CD4-positive, alpha-beta T cell treated with Interleukin-4 for 1 hour (primary cell): Measurements from ENCODE around the gene SUN1.

Source experiments
- DNase-seq, 2 donors: peaks; one replicate each; pipeline ENCODE4 v3.0.0-alpha.2; 2020 to 2022

SUN1 gene

DNA sequence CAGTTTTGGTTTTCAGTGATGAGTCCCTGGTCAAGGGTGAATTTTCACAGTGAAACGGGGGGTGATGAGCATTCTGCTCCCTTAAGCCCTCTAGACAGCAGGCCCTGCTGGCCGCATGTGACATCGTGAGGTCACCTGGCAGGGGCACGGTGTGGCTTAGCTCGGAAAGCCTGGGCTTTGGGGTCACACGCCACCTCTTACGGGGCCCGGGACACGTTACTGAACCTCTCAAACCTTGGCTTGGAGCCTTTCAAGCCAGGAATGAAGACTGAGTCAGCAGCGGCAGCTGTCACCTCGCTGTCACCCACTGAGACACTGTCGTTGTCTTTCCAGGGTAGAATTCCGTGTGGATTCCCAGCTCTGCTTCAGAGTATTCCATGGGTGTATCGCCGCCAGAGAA is 48.2 kb downstream of the SUN1 start:
- no peak for DNase-seq

DNA sequence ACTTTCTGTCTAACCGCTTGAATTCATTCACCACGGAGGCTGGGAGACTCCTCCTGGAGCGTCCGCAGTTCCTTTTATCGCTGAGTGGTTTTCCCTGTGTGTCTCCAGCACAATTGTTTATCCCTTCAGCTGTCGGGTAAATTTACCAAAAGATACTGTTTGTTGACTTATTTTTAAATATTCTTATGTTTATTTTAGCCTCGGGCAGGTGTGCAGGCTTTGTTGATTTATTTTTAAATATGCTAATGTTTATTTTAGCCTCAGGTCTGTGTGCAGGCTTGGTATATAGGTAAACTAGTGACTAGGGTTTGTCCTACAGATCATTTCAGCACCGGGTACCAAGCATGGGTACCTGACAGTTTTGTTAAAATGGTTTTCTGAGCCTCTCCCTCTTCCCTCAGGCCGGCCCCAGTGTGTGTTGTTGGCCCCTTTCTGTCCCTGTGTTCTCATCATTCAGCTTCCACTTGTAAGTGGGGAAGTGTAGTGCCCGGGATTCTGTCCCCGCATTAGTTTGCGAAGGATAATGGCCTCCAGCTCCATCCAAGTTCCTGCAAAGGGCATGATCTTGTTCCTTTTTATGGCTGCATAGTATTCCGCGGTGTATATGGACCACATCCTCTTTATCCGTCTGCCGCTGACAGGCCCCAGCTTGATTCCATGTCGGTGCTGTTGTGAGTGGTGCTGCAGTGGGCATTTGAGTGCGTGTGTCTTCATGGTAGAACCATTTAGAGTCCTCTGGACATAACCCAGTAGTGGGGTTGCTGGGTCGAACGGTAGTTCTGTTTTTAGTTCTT is 49.4 kb downstream of the SUN1 start:
- DNase-seq: no peak

DNA sequence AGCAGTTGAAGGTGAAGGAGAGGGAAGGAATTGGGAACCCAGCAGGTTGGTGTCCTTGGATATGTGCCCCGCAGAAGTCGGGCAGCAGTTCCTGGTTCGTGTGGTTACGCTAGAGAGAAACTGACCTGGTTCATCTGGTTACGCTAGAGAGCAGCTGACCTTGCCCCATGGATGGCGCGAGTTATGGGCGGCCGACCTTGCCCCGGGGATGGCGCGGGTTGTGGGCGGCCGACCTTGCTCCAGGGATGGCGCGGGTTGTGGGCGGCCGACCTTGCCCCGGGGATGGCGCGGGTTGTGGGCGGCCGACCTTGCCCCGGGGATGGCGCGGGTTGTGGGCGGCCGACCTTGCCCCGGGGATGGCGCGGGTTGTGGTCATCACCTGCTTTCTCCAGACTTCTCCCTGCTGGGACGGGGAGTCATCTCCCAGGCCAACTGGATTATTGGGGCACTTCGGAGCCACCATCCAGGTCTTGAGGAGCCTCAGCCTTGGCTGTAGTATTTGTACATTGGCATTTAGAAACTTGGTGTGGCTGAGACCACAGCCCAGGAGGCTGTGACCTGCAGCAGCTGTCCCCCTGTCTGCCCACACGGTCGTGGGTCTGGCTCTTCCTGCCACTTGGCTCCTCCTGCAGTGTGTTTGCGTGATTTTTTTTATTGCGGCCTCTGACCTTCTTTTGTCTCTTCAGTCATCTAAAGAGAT is 50.2 kb downstream of the SUN1 start:
- DNase-seq: no peak

DNA sequence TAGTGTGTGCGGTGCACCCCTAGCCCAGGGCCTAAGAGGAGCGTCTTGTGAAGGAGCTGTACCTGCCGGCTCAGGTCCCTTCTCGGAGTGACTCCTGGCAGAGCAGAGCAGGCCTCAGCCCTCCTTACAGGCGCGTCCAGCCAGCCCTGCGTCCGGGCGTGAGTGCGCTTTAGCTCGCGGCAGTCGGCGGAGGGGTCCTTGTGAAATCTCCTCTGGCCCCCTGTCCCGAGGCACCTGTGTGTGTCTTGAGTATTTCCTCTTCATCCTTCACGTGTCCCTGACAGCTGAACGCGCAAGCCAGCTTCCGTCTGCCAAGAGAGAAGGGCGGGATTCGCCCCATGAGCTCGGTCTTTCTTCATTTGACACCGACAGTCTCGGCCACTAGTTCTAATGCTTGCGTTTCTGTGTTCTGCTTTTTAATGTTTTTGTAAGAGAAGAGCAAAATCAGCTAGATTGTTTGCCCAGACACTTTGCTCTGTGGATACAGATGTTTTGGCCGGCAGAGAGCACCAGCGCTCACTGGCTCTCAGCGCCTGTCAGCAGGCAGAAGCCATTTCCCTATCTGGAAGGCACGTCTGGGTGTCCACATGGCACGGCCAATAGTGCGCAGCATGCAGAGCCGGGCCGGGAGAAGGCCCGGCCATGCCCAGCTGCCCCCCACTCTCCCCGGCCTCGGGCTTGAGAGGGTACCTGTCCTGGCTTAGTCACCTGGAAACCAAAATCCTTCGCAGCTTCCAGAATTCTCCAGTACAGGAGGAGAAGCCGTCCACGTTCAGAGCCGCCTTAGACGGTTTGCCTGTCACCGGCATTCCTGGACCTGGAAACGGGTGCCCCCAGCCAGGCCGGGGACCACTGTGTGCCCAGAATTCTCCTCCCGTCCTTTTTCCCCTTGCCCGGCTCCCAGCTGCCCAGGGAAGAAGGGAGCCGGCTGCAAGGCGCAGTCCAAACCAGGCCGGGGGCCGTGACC is 51.1 kb downstream of the SUN1 start:
- no peak for DNase-seq

DNA sequence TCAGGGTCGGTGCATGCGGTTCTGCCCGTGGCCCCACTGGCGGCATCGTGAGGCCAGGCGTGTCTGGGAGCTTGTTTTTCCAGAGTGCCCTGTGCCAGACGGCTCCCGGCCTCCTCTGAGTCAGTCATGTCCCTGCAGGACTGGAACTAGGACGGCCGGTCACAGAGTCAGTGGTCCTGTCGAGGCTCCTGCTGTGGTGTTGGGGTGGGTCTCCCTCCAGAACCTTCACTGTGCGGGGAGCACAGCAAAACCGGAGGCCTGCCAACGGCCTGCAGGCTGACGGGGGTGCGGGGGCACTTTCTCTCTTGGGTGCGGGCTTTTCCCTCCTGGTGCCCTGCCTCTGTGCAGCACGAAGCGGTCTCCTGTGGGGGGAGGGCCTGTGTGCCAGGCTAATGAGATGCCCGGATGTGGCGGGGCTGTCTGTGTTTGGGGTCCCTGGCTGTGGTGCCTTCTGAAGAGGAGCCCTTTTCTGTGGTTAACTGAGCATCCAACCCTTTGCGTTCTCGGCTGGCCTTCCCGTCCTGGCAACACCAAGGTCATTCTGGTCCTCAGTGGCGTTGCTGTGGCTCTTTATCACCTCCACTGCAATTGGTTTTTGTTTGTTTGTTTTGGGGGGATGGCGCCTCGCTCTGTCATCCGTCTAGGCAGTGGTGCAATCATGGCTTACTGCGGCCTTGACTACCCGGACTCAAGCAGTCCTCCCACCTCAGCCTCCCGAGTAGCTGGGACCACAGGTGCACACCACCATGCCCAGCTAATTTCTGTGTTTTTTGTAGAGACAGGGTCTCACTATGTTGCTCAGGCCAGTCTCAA is 52.1 kb downstream of the SUN1 start:
- no peak for DNase-seq

DNA sequence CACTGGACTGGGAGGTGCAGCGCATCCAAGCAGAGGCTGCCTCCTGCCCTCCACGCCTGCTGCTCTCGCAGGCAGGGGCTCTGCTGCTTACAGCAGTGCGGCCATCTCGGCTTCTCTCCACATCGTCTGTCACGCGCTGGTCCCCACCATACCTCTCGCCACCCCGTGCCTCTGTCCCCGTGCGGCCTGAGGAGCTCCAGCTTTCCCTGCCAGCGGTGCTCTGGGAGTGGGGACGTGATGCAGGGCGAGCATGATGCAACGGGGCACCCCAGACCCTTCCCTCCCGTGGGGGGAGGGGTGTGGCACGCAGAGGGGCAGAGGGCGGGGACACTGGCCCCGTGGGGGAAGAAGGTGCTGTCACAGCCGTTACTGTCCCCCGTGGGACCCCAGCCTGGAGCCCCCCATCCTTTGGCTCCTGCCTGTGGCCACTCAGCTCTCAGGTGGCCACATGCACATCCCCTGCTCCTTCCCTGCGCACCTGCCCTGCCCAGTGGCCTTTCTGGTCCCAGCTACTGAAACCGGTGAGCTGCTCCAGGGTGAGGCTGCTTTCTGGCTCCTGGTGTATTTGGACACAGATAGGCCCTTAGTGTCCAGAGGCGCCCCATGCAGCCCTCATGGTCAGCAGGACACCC is 53.1 kb downstream of the SUN1 start:
- DNase-seq: no peak

DNA sequence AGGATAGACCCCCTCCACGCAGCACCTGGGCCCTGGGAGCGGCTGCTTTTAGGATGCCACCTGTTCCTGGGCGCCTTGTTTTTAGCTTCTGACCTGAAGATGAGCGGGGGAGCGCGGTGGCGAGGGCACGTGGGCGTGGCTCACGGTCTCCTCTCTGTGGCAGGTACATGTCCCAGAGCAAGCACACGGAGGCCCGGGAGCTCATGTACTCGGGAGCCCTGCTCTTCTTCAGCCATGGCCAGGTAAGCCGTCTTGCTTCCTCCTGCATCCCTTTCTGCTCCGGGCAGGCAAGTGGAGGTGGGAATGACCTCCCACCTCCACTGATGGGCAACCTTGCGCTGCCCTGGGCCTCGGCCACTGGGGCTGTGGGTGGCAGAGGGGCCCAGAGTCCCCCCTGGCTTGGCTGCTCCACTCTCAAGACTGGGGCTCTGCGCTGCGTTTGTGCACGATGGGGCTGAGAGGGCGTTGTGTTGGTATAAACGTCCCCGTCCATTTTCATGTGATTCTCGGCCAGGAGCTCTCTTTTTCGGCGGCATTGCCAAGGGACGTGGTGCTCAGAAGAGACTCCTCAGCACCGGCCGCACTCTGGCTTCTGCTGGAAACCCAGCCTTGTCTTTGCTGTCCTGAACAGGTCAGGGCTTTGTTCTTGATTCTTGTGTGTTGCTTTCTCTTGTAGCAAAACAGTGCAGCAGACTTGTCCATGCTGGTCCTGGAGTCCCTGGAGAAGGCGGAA is 53.8 kb downstream of the SUN1 start:
- DNase-seq: no peak

DNA sequence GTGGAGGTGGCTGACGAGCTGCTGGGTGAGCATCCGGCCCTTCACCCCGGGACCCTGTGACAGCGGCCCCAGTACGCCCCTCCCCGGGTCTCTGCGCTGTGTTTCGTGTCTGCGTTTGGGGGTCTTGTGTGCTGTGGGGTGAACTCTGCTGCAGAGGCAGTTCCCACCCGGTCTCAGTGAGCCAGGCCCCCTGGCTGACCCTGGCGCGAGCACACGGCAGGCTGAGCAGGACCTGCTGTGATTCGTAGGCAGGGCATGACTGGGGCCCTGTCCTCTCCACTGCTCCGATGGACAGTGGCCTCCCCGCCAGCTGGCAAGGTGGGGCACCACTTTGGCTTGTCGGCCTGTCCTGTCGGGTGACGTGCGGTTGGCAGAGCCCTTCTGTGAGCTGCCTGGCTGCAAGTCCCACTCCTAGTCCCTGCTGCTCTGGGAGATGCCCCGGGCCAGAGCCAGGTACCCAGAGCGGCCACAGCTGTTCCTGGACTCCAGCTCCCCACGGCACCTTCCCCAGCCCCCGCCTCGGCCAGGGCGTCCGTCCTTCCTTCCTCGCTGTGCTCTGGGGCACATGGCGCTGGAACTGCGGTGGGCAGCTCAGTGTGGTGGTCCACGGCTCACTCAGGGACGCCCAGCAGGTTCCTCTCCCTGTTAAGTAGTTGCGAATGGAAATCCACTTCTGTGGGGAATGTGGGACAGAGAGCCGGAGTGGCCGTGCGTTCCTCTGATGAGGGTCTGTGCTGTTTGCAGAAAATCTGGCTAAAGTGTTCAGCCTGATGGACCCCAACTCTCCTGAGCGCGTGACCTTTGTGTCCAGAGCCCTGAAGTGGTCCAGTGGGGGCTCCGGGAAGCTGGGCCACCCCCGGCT is 54.6 kb downstream of the SUN1 start:
- no peak for DNase-seq

DNA sequence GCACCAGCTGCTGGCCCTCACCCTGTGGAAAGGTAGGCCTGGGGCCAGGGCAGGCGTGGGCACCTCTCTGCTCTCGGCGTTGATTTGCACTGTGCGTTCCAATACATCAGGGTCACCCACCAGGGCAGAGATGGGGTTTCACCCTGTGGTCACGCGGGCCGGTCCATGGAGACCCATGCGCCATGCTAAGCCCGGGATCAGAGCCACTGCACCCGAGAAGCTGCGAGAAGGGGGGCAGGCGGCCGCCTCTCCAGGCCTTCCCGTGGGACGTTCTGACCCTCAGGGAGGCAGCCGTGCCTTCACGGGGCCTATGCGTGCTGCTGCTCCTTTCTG is 55.2 kb downstream of the SUN1 start:
- no peak for DNase-seq

DNA sequence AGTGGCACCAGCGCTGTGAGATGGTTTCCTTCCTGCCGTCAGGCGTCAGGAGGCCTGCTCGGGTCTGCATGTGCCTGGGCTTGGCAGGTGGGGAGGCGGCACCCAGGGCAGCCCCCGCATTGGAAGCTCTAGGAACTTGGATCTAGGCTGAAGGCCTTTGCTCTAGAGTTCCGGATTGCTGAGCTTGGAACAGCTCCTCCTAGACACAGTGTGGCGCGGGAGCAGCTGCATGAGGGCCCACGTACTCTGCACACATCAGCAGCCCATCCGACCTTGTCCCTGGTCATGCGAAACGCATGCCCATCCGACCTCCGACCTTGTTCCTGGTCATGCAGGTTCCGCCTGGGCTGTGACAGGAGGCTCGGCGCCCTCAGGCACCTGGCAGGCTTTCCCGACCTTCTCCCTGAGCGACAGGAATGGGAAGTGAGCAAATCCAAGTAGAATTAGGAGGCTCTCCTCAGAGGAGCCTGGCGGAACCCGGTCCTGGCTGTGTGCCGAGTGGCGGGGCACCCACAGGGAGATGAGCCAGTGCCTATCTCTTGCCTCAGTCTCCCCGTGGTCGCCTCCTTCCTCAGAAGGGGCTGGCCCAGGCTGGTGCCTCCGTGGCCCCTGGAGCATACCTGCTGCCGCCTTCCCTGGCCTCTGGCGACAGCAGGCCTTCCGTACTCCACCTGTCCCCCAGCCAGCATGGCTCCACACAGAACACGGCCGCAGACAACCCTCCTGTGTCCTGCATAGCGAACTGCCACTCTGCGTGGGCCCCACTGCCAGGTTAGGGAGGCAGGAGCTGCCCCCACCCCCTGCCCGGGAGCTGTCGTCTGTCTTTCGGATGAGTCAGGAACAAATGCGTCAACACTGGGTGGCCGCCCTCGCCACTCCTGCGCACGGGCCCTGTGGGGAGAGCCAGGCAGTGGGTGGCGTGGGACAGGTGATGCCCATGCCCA is 56.1 kb downstream of the SUN1 start:
- DNase-seq: no peak

DNA sequence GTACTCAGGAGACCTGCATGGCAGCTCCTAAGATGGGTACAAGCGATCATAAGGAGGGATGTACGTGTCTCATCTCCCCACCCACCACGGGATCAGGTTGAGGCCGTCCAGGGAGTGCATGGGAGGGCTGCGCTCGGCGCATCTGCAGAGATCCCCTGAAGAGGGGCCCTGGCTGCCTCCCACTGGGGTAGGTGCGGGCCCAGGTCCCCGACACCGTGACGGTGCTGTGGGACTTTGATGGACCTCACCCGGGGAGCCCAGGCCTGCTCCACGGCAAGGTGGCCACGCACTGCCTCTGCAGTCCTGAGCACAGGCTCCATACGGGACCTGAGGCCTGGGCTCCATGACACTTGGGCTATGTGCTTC is 56.7 kb downstream of the SUN1 start:
- DNase-seq: no peak

DNA sequence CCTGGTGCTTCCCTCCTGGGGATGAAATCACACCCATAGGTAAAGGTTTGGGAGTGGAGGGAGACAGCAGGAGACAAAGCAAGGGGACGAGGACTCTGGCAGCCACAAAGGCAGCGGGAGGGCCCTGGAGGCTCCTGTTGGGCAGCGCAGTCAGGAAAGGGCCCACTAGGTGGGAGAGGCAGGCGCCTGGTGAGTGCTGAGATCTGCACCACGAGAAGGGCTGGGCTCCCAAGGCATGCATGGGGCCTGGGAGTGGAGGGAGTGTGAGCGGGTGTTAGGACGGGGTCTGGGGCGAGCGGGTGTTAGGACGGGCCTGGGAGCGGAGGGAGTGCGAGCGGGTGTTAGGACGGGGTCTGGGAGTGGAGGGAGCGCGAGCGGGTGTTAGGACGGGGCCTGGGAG is 57.1 kb downstream of the SUN1 start:
- no peak for DNase-seq

DNA sequence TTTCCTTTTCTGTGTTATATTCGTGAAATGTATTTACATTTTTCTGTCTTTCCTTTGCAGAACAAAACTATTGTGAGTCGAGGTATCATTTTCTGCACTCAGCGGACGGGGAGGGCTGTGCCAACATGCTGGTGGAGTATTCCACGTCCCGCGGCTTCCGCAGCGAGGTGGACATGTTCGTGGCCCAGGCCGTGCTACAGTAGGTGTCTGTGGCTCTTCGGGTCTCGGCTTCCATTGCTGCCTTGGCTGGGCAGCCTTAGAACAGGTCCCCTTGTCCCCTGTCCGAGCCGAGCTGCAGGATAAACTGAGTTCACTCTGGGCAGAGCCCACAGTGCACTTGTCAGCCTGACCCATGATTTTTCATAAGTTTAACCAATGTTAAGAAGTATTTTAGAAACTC is 58.6 kb downstream of the SUN1 start:
- DNase-seq: no peak

DNA sequence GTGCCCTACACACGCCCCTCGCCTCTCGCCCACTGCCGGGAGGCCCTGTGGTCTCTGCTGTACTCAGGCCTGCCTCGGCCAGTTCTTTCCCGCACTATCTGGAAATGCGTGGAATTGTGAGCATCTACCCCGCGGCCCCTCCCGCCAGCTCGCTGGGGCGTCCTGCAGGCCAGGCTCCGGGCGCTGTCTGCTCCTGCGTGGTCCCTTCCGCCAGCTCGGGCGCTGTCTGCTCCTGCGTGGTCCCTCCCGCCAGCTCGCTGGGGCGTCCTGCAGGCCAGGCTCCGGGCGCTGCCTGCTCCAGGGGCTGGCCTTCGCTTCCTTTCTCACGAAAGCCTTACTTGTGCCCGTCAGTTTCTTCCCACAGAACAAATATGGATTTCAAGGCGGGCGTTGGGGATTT is 59.0 kb downstream of the SUN1 start:
- DNase-seq: no peak

DNA sequence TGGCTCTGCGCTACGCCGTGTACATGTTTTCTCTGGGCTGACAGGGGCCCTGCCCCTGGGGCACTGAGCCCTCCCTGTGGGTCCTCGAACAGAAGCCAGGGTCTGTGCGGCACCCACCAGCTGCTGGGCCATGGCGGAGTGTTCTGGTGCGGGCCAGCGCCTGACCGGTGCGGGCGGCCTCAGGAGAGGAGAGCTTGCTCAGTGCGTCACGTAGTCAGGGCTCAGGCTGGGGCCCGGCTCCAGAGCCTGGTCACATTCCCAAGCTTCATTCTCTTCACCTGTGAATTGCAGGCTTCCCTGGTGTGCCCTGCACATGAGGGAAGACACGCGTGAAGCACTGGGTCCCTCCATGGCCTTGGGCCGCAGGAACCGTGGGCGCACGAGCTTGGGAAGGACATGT is 59.5 kb downstream of the SUN1 start:
- no peak for DNase-seq

DNA sequence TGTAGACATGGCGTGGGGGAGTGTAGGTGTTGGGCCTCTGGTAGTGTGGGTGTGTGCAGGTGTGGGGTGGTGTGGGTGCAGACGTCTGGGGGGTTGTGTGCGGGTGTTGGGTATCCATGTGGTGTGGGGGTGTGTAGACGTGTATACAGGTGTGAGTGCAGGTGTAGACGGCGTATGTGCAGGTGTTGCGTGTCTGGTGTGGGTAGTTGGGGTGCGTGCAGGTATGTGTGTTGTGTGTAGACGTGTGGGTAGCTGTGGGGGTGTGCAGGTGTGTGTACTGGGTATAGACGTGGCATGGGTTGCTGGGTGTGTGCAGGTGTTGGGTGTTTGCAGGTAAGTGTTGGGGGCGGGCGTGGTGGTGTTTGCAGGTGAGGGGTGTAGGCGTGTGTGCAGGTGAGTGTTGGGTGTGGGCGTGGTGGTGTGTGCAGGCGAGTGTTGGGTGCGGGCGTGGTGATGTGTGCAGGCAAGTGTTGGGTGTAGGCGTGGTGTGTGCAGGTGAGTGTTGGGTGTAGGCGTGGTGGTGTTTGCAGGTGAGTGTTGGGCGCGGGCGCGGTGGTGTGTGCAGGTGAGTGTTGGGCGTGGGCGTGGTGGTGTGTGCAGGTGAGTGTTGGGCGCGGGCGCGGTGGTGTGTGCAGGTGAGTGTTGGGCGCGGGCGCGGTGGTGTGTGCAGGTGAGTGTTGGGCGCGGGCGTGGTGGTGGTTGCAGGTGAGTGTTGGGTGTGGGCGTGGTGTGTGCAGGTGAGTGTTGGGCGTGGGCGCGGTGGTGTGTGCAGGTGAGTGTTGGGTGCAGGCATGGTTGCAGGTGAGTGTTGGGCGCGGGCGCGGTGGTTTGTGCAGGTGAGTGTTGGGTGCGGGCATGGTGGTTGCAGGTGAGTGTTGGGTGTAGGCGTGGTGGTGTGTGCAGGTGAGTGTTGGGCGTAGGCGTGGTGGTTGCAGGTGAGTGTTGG is 60.6 kb downstream of the SUN1 start:
- DNase-seq: no peak

DNA sequence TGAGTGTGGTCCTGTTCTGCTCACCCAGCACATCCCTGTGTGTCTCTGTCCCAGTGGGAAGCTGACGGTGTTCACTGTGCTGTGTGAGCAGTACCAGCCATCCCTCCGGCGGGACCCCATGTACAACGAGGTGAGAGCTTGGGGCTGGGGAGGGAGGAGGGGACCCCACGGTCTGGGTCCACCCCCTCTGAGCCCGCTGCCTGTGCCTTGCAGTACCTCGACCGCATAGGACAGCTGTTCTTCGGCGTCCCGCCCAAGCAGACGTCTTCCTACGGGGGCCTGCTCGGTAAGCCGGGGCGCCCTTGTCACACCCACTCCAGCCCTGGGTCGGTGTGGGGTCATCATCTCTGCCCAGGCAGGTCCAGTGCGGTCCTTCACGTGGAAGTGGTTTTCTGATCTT is 61.4 kb downstream of the SUN1 start:
- no peak for DNase-seq

DNA sequence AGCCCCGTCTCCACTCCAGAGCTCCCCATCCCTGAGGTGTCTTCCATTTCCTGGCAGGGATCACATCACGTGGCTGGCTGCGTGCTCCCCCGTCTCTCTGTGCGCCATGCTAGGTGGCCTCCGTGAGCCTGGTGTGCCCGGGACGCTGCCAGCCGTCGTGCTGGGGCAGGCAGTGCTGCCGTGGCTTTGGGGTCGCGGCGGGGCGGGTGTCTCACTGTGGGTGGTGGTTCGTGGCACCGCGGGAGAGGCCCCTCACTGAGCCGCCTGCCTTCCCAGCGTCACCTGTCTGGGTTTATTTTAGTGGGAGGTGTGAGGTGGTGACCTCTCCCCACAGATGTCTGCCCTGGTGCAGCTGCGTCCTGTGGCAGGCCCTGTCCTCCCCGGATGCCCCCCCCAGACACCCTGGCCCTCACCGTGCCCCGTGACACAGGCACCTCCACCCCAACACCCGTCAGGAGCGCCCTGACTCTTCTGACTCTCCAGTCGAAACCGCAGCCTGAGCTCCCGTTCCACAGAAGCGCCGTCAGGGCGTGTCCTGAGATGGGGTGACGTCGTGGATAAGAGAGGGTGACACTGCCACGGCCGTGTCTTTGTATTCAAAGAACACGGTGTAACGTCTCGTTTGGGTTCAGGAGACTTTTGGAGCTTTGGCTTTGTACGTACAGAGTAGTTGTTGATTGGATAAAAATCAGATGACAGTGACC is 62.0 kb downstream of the SUN1 start:
- DNase-seq: no peak
